GM12878 (cell line): ENCODE results near the gene FBLN1. TPM values are rescaled to one million over a fixed set of nuclear protein-coding genes. Genes with fewer than 3 reads are reported as not detected.

ENCODE experiments used
- BCL11A ChIP-seq: IDR thresholded peaks from 2 replicates; pipeline ENCODE4 v1.6.1; 2011; ENCODE audit warnings: low read depth, low read length
- BRCA1 ChIP-seq: IDR thresholded peaks from 2 replicates; pipeline ENCODE4 v1.6.1; 2011; ENCODE audit warnings: low read depth, low read length, improper control_type of control experiment
- CBX3 ChIP-seq: fragments of 200-600 bp; sonication (generic); IDR thresholded peaks from 2 replicates; pipeline ENCODE4 v1.6.1; 2016; ENCODE audit warnings: low read depth, borderline replicate concordance
- CBX5 ChIP-seq: sonication (generic); IDR thresholded peaks from 2 replicates; pipeline ENCODE4 v1.6.1; 2016; ENCODE audit warnings: low read depth, moderate library complexity, mild to moderate bottlenecking, inconsistent platforms
- EP300 ChIP-seq, 2 experiments: fragments of 150-350 bp in 1 of 2; IDR thresholded peaks; 2 replicates each; pipeline ENCODE4 v1.6.1; 2011 to 2012; ENCODE audit warnings: low read depth in 2 of 2, low read length in 2 of 2, borderline replicate concordance in 1 of 2, improper control_type of control experiment in 1 of 2, inconsistent platforms in 1 of 2; ENCODE audit not compliant: control insufficient read depth in 1 of 2
- ETV6 ChIP-seq, 2 experiments: fragments of 450-650 bp in 1 of 2; IDR thresholded peaks in 1 of 2; conservative IDR thresholded peaks in 1 of 2; 2 replicates each; pipeline ENCODE4 v1.6.1; 2014; ENCODE audit warnings: antibody characterized with exemption in 1 of 2, borderline replicate concordance in 1 of 2, low read depth in 1 of 2, mild to moderate bottlenecking in 1 of 2, moderate library complexity in 1 of 2
- FOS ChIP-seq: IDR thresholded peaks from 3 replicates; pipeline ENCODE4 v1.6.1; 2011; ENCODE audit warnings: borderline replicate concordance; ENCODE audit not compliant: insufficient read length; ENCODE audit errors: extremely low read depth
- HCFC1 ChIP-seq: fragments of 150-350 bp; IDR thresholded peaks from 2 replicates; pipeline ENCODE4 v1.6.1; 2014; ENCODE audit warnings: low read length
- IRF3 ChIP-seq: fragments of 450-650 bp; IDR thresholded peaks from 2 replicates; pipeline ENCODE4 v1.6.1; 2014; ENCODE audit warnings: mild to moderate bottlenecking
- MTA3 ChIP-seq: IDR thresholded peaks from 2 replicates; pipeline ENCODE4 v1.6.1; 2012; ENCODE audit warnings: low read length, inconsistent platforms, borderline replicate concordance
- NFXL1 ChIP-seq: fragments of 450-650 bp; IDR thresholded peaks from 2 replicates; pipeline ENCODE4 v1.6.1; 2017; ENCODE audit warnings: antibody characterized with exemption, mild to moderate bottlenecking, borderline replicate concordance
- NR2F1 ChIP-seq: fragments of 450-650 bp; conservative IDR thresholded peaks from 2 replicates; pipeline ENCODE4 v1.6.1; 2017; ENCODE audit warnings: mild to moderate bottlenecking
- PML ChIP-seq: IDR thresholded peaks from 2 replicates; pipeline ENCODE4 v1.6.1; 2012; ENCODE audit warnings: low read length, inconsistent platforms
- POLR2AphosphoS5 ChIP-seq: IDR thresholded peaks from 2 replicates; pipeline ENCODE4 v1.6.1; 2011; ENCODE audit warnings: mild to moderate bottlenecking, low read length, inconsistent platforms
- RAD21 ChIP-seq: IDR thresholded peaks from 2 replicates; pipeline ENCODE4 v1.6.1; 2011; ENCODE audit warnings: mild to moderate bottlenecking, low read depth, low read length, moderate library complexity; ENCODE audit not compliant: insufficient read depth
- RB1 ChIP-seq: fragments of 450-650 bp; formaldehyde crosslinking; IDR thresholded peaks from 2 replicates; pipeline ENCODE4 v1.6.1; 2017; ENCODE audit warnings: mild to moderate bottlenecking, borderline replicate concordance
- ZNF384 ChIP-seq: IDR thresholded peaks from 2 replicates; pipeline ENCODE4 v1.6.1; 2012; ENCODE audit warnings: low read depth, mild to moderate bottlenecking, low read length, improper control_type of control experiment, borderline replicate concordance
- ZZZ3 ChIP-seq: IDR thresholded peaks from 2 replicates; pipeline ENCODE4 v1.6.1; 2011; ENCODE audit warnings: low read depth; ENCODE audit not compliant: control insufficient read depth, insufficient read length
- polyA plus RNA-seq, 11 experiments: library from polyadenylated mRNA; depleted of rRNA in 4 of 11; unstranded in 6 of 11; stranded (reverse) in 5 of 11; fragments of >200 nt; fragmentation: Nextera tagmentation in 4 of 11; fragmentation: Illumina TruSeq in 1 of 11; extraction: Ambion mirVana in 4 of 11; extraction: Trizol in 1 of 11; gene quantifications; 1 replicate in 1 of 11; 2 replicates in 10 of 11; pipeline versions ENCODE4 v1.2.1 to v1.2.3, GENCODE V29; 2011 to 2016; ENCODE audit warnings: inconsistent platforms in 2 of 11, missing spikeins in 2 of 11, low read depth in 1 of 11
- total RNA-seq, 4 experiments: library from RNA; depleted of rRNA in 3 of 4; stranded (reverse); fragments of >200 nt in 3 of 4; fragmentation: Illumina TruSeq in 1 of 4; extraction: Trizol in 1 of 4; gene quantifications; 2 replicates each; pipeline versions ENCODE4 v1.2.1 to v1.2.3, GENCODE V29; 2013 to 2021
- TF ChIP-seq, protein P1 (sequence below): fragments of 450-650 bp; IDR thresholded peaks from 2 replicates; pipeline ENCODE4 v1.6.1; 2017; ENCODE audit warnings: mild to moderate bottlenecking
- TF ChIP-seq, protein P2 (sequence below): IDR thresholded peaks from 2 replicates; pipeline ENCODE4 v1.6.1; 2011; ENCODE audit warnings: borderline replicate concordance, low read depth, mild to moderate bottlenecking, moderate library complexity, mixed read lengths, low read length; ENCODE audit not compliant: insufficient read depth; ENCODE audit errors: extremely low read length
- TF ChIP-seq, protein P3 (sequence below): IDR thresholded peaks from 2 replicates; pipeline ENCODE4 v1.6.1; 2011; ENCODE audit warnings: borderline replicate concordance, low read depth, mild to moderate bottlenecking, moderate library complexity, low read length; ENCODE audit not compliant: insufficient read depth, poor library complexity, severe bottlenecking

Gene FBLN1
- total and polyA plus RNA-seq, 10 of the 15 experiments (the other 5 are each of a cell fraction or from before 2014, with no cell fraction given), result 0.20 to 0.51 TPM; not detected in 8

DNA sequence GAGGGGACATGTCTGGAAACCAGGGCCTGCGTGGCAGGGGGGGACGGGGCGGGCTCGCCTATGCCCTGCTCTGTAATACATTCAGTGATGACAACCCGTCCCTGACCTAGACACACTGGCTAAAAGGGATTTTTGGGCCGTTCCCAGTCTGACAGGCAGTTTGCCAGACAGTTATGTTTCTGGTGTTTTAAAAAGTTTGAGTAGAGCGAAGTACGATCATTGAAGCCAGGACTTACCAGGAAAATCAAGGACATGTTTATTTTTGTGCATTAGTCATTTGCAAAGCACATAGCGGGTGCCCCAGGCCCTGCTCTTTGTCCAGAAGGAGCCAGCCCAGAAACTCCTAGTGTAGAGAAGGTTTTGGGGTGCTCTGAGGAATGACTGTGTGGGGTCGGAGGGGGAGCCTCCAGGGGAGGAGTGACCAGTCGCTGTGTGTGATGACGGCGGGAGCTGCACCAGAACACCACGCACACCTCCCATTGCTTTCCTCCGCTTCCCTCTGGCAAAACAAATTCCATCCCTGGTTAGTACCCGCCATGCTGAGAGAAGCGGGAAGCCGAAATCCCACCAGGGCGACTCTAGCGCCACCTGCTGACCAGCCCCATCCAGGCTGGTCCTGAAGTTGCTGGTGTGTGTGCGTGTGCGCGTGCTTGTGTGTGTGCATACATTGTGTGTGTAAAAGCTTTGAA is 50.8 kb downstream of the FBLN1 start (continued):
- TF ChIP-seq PML (no peak), POLR2AphosphoS5 (no peak), FOS (no peak), HCFC1 (no peak), NFXL1 (no peak), ZZZ3 (no peak), MTA3 (no peak), RB1 (no peak), ZNF384 (no peak), IRF3 (no peak), BRCA1 (no peak), CBX3 (no peak), CBX5 (no peak), RAD21 (peak; percentile 60), BCL11A (no peak), ETV6 (conservative IDR thresholded peaks at IDR 0.05 in 1 of 2, IDR thresholded peaks at IDR 0.05 in 1 of 2; ENCODE audit: borderline replicate concordance in 1 of 2, low read depth in 1 of 2) (no peak), NR2F1 (no peak), EP300 (IDR thresholded peaks at IDR 0.05; ENCODE audit: borderline replicate concordance in 1 of 2, control insufficient read depth in 1 of 2, low read depth in 2 of 2, low read length in 2 of 2) (no peak)
- TF ChIP-seq, protein P1, sequence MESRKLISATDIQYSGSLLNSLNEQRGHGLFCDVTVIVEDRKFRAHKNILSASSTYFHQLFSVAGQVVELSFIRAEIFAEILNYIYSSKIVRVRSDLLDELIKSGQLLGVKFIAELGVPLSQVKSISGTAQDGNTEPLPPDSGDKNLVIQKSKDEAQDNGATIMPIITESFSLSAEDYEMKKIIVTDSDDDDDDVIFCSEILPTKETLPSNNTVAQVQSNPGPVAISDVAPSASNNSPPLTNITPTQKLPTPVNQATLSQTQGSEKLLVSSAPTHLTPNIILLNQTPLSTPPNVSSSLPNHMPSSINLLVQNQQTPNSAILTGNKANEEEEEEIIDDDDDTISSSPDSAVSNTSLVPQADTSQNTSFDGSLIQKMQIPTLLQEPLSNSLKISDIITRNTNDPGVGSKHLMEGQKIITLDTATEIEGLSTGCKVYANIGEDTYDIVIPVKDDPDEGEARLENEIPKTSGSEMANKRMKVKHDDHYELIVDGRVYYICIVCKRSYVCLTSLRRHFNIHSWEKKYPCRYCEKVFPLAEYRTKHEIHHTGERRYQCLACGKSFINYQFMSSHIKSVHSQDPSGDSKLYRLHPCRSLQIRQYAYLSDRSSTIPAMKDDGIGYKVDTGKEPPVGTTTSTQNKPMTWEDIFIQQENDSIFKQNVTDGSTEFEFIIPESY, result peak; percentile 45; the same call in 1 of the 2 replicates
- TF ChIP-seq, protein P2, sequence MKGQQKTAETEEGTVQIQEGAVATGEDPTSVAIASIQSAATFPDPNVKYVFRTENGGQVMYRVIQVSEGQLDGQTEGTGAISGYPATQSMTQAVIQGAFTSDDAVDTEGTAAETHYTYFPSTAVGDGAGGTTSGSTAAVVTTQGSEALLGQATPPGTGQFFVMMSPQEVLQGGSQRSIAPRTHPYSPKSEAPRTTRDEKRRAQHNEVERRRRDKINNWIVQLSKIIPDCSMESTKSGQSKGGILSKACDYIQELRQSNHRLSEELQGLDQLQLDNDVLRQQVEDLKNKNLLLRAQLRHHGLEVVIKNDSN, result no peak
- TF ChIP-seq, protein P3, sequence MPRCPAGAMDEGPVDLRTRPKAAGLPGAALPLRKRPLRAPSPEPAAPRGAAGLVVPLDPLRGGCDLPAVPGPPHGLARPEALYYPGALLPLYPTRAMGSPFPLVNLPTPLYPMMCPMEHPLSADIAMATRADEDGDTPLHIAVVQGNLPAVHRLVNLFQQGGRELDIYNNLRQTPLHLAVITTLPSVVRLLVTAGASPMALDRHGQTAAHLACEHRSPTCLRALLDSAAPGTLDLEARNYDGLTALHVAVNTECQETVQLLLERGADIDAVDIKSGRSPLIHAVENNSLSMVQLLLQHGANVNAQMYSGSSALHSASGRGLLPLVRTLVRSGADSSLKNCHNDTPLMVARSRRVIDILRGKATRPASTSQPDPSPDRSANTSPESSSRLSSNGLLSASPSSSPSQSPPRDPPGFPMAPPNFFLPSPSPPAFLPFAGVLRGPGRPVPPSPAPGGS, result no peak
